Measurements from ENCODE around the gene ARL6IP4. TPM values are rescaled to one million over a fixed set of nuclear protein-coding genes. Genes with fewer than 3 reads are reported as not detected.

Gene ARL6IP4
- total RNA-seq, 1 experiment from 2014 or later, result 171 TPM

- no TSS peak for BruUV-seq (replicated peaks)
Measured at GRCh38 chr12:122944605-122945592, 35.6 kb upstream of the ARL6IP4 start.

DNA sequence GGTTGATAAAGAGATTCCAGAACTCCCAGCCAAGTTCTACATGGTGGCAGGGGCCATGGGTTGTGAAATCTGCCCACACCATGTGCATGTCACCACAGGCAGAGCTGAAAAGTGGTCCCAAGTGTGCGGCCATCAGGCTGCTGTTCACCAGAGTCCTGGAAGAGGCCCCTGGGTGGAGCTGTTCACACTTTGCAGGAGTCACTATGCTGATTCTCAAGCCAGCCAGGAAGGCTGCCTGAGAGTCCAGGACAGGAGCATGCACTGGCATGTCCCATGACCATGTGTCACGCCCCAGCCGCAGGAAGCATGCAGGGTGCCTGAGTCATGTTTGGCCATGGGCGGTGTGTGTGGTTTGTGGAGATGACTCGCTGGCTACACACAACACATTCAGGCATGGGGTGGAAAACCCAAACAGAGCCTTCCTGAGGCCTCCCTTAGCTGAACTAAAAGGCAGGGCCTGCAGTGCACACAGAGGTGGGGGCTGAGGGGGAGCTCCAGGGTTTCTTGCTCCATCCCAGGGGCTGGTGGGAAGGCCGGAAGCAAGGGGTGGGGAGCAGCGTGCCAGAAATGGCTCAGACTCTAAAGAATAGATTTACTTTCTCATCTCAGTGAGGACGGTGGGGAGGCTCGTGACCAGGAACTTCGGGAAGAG lies 33.7 kb upstream of the ARL6IP4 start:
- H3K9me3 Mint-ChIP-seq (ENCODE audit: low read depth, unreplicated experiment), result peaks cover 2% of the 10 kb centered on the region
- intact Hi-C loops (cut with micrococcal nuclease; ENCODE audit: unreplicated experiment), result loop anchor here (2.0 kb wide), 2 partner anchors 48 to 60 kb away; no protein-coding TSS in a partner anchor
- peak overlapping the region; percentile 93 for H3K27ac Mint-ChIP-seq (ENCODE audit: unreplicated experiment)
- H3K4me3 Mint-ChIP-seq (ENCODE audit: low read depth, unreplicated experiment), result peak overlapping the region; percentile 47
- peak; percentile 96 for DNase-seq
- CTCF ChIA-PET, result interaction anchor here (0.5 to 1.9 kb wide), 19 partner anchors 25 to 419 kb away, joined by 3 to 17 read pairs (median 4); no protein-coding TSS in a partner anchor
- H3K27me3 Mint-ChIP-seq (ENCODE audit: unreplicated experiment), result no peaks in the 10 kb centered on the region
- TF ChIP-seq CTCF (IDR thresholded peaks at IDR 0.05; ENCODE audit: unreplicated experiment), result peak; percentile 43
- H3K4me1 Mint-ChIP-seq (ENCODE audit: low read depth, unreplicated experiment), result peaks cover 81% of the 10 kb centered on the region
- no TSS peak for BruUV-seq (replicated peaks)
- H3K36me3 Mint-ChIP-seq (ENCODE audit: insufficient read depth, unreplicated experiment), result peaks cover 57% of the 10 kb centered on the region

More at GRCh38 chr12:122944605-122945592, 35.6 kb upstream of the ARL6IP4 start:
- peaks cover 70% of the 10 kb centered on the region for H3K36me3 Mint-ChIP-seq (ENCODE audit: insufficient read depth, unreplicated experiment)
- CTCF ChIA-PET, result interaction anchor here (0.6 to 2.0 kb wide), 10 partner anchors 9 to 84 kb away, joined by 3 to 14 read pairs (median 4); no protein-coding TSS in a partner anchor
- peaks cover 84% of the 10 kb centered on the region for H3K4me1 Mint-ChIP-seq (ENCODE audit: low read depth, unreplicated experiment)
- H3K9me3 Mint-ChIP-seq (ENCODE audit: low read depth, unreplicated experiment), result peaks cover 2% of the 10 kb centered on the region
- no peak for TF ChIP-seq CTCF (IDR thresholded peaks at IDR 0.05; ENCODE audit: unreplicated experiment)
- H3K27me3 Mint-ChIP-seq (ENCODE audit: unreplicated experiment), result no peaks in the 10 kb centered on the region
- H3K4me3 Mint-ChIP-seq (ENCODE audit: low read depth, unreplicated experiment), result peak overlapping the region; percentile 63
- DNase-seq, result peak; percentile 94
- intact Hi-C loops (cut with micrococcal nuclease; ENCODE audit: unreplicated experiment), result no loop called here
- H3K27ac Mint-ChIP-seq (ENCODE audit: unreplicated experiment), result peak overlapping the region; percentile 92

DNA sequence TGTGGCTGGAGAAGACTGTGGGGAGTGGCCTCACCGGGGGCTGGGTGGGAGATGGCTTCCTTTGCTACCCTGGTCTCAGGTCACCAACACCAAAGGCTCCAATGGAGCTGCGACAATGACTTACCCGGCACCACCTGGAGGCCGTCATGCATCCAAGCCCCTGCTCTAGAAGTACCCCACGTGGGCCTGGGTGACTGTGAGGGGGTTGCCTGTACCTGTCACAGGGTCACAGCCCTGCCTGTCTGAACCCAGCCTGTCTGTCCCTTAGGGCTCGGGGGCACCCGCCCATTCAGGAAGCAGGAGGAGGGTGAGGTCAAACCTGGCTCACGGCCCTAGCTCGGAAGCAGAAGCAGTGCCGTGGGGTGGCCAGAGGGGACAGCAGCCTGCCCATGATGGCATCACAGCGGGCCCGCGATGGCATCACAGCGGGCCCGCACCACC lies 33.1 kb upstream of the ARL6IP4 start:
- TSS peak; percentile 55 for BruUV-seq (replicated peaks)
- peak; percentile 79 for DNase-seq
- H3K27ac Mint-ChIP-seq (ENCODE audit: unreplicated experiment), result peak overlapping the region; percentile 93
- peaks cover 52% of the 10 kb centered on the region for H3K36me3 Mint-ChIP-seq (ENCODE audit: insufficient read depth, unreplicated experiment)
- CTCF ChIA-PET, result interaction anchor here (0.5 to 1.9 kb wide), 17 partner anchors 26 to 418 kb away, joined by 3 to 17 read pairs (median 4); no protein-coding TSS in a partner anchor
- peak; percentile 22 for TF ChIP-seq CTCF (IDR thresholded peaks at IDR 0.05; ENCODE audit: unreplicated experiment)
- H3K4me3 Mint-ChIP-seq (ENCODE audit: low read depth, unreplicated experiment), result peak overlapping the region; percentile 47
- H3K27me3 Mint-ChIP-seq (ENCODE audit: unreplicated experiment), result no peaks in the 10 kb centered on the region
- H3K9me3 Mint-ChIP-seq (ENCODE audit: low read depth, unreplicated experiment), result peaks cover 2% of the 10 kb centered on the region
- intact Hi-C loops (cut with micrococcal nuclease; ENCODE audit: unreplicated experiment), result loop anchor here (2.0 kb wide), 2 partner anchors 49 to 61 kb away; no protein-coding TSS in a partner anchor
- H3K4me1 Mint-ChIP-seq (ENCODE audit: low read depth, unreplicated experiment), result peaks cover 81% of the 10 kb centered on the region

GRCh38 chr12:122948605-122949004 lies 31.9 kb upstream of the ARL6IP4 start:
- BruUV-seq (replicated peaks), result no TSS peak
- no peaks in the 10 kb centered on the region for H3K27me3 Mint-ChIP-seq (ENCODE audit: unreplicated experiment)
- CTCF ChIA-PET, result interaction anchor here (0.8 kb wide), 1 partner anchor 60 kb away, joined by 3 read pairs; no protein-coding TSS in a partner anchor
- H3K4me1 Mint-ChIP-seq (ENCODE audit: low read depth, unreplicated experiment), result peaks cover 69% of the 10 kb centered on the region
- no peaks in the 10 kb centered on the region for H3K9me3 Mint-ChIP-seq (ENCODE audit: low read depth, unreplicated experiment)
- H3K27ac Mint-ChIP-seq (ENCODE audit: unreplicated experiment), result peak overlapping the region; percentile 93
- no peak overlapping the region for H3K4me3 Mint-ChIP-seq (ENCODE audit: low read depth, unreplicated experiment)
- intact Hi-C loops (cut with micrococcal nuclease; ENCODE audit: unreplicated experiment), result no loop called here
- H3K36me3 Mint-ChIP-seq (ENCODE audit: insufficient read depth, unreplicated experiment), result peaks cover 40% of the 10 kb centered on the region
- TF ChIP-seq CTCF (IDR thresholded peaks at IDR 0.05; ENCODE audit: unreplicated experiment), result no peak
- DNase-seq, result no peak
